GM12864 (cell line): Measurements from ENCODE around the gene DCDC1.

Experiments used
- DNase-seq: peaks from one replicate; pipeline ENCODE4 v3.0.0-alpha.2; 2011; ENCODE audit warnings: low read depth
- H3K4me3 ChIP-seq: 2 replicates; pipeline ENCODE4 v1.5.1; 2011; ENCODE audit warnings: mild to moderate bottlenecking, low read depth, low read length, control low read depth
- TF ChIP-seq, protein P1 (sequence below): IDR thresholded peaks from 2 replicates; pipeline ENCODE4 v1.5.1; 2011; ENCODE audit warnings: low read depth, mild to moderate bottlenecking, moderate library complexity, low read length, control low read depth, inconsistent platforms; ENCODE audit errors: missing control alignments

DCDC1 gene

GRCh38 chr11:31001427-31001826, 368.1 kb downstream of the DCDC1 start:
- TF ChIP-seq, protein P1, sequence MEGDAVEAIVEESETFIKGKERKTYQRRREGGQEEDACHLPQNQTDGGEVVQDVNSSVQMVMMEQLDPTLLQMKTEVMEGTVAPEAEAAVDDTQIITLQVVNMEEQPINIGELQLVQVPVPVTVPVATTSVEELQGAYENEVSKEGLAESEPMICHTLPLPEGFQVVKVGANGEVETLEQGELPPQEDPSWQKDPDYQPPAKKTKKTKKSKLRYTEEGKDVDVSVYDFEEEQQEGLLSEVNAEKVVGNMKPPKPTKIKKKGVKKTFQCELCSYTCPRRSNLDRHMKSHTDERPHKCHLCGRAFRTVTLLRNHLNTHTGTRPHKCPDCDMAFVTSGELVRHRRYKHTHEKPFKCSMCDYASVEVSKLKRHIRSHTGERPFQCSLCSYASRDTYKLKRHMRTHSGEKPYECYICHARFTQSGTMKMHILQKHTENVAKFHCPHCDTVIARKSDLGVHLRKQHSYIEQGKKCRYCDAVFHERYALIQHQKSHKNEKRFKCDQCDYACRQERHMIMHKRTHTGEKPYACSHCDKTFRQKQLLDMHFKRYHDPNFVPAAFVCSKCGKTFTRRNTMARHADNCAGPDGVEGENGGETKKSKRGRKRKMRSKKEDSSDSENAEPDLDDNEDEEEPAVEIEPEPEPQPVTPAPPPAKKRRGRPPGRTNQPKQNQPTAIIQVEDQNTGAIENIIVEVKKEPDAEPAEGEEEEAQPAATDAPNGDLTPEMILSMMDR: no peak
- no peak for DNase-seq
- no peak overlapping the region for H3K4me3 ChIP-seq

DNA sequence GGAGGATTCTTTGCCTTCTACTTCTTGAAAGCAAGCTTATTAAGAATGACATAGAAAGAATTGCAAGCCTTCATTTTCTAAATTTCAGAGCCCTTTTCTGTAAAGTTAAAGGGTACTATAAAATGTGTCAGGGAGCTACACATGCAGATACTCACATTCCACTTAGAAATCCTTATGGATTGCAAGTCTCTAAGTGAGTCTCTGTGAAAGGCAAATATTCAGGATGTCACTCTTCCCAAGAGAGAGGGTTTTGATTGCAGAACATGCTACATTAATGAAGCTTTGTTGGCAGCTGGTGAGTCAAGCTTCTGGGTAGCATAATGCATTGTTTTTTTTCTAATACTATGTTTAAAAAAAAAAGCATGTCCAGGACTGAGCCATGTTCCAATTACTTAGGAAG, 369.2 kb downstream of the DCDC1 start:
- TF ChIP-seq, protein P1: no peak
- no peak overlapping the region for H3K4me3 ChIP-seq
- DNase-seq: no peak

DNA sequence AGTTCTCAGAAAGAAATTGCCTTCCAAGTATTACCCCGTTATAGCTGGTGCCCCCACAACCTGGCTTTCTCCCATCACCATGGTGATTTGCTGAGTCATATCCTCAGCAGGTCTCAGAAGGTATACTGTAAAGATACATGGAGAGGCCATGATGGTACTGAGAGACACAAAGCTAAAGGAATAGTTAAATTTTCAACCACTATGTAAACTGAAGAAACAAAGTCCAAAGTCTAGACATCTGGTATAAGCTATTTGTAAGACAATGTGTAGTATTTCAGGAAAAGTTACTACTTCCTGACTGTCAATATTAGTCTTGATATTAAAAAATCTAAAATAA, 377.1 kb downstream of the DCDC1 start:
- no peak for DNase-seq
- TF ChIP-seq, protein P1: no peak

GRCh38 chr11:30991802-30992512, 377.6 kb downstream of the DCDC1 start:
- H3K4me3 ChIP-seq: no peak overlapping the region
- TF ChIP-seq, protein P1: no peak
- no peak for DNase-seq

More for the DNA sequence above, 377.1 kb downstream of the DCDC1 start:
- H3K4me3 ChIP-seq: no peak overlapping the region

DNA sequence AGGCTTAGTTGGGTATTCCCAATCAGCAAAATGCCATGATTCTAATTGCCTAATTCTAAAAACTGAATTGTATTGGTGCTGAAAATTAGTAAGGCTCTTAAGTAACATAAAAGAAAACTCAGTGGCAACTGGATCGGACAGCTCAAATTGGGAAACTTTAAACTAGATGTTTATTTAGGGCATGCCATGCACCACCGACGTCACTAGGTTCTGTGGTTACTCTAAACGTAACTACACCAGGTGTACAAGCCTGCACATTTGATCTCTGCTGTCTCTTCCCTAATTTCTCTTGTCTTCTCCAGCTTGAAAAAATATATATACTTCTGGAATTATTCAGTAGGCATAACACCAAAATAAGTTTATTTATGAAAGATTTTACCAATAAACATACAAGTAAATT, 378.2 kb downstream of the DCDC1 start:
- no peak overlapping the region for H3K4me3 ChIP-seq
- TF ChIP-seq, protein P1: no peak
- no peak for DNase-seq

- no peak overlapping the region for H3K4me3 ChIP-seq
- DNase-seq: no peak
- TF ChIP-seq, protein P1: no peak
Measured at GRCh38 chr11:30990625-30991296, 378.8 kb downstream of the DCDC1 start.

GRCh38 chr11:30987819-30988218, 381.7 kb downstream of the DCDC1 start:
- TF ChIP-seq, protein P1: no peak
- DNase-seq: no peak
- H3K4me3 ChIP-seq: no peak overlapping the region
